Activated T-cell treated with anti-CD3 and anti-CD28 coated beads, Interleukin-2, amount 50 U/mL, for 4 hours (primary cell): Measurements from ENCODE around the gene CCNL2. TPM values are rescaled to one million over a fixed set of nuclear protein-coding genes. Genes with fewer than 3 reads are reported as not detected.
"Not testable (repeated sequence)": the region's sequence is repeated elsewhere in the genome, so short reads cannot be mapped to it uniquely, and the experiment has no call there.

Source experiments
- ATAC-seq, 2 donors: fragments of 200-7000 bp; cut with Tn5 transposase; one replicate each; pipeline ENCODE4 v1.10.0; 2021
- DNase-seq: peaks from one replicate; pipeline ENCODE4 v3.0.0-alpha.2; 2020
- H3K27me3 Mint-ChIP-seq: one replicate; pipeline ENCODE4 v1.8.0; 2021; ENCODE audit warnings: low read depth, mixed read lengths
- H3K36me3 Mint-ChIP-seq: one replicate; pipeline ENCODE4 v1.8.0; 2022; ENCODE audit warnings: mixed read lengths; ENCODE audit not compliant: insufficient read depth
- H3K4me1 Mint-ChIP-seq: one replicate; pipeline ENCODE4 v1.8.0; 2021; ENCODE audit warnings: low read depth, mixed read lengths
- H3K4me3 Mint-ChIP-seq: one replicate; pipeline ENCODE4 v1.8.0; 2021; ENCODE audit warnings: mild to moderate bottlenecking, moderate library complexity, mixed read lengths
- H3K9me3 Mint-ChIP-seq: one replicate; pipeline ENCODE4 v1.8.0; 2021; ENCODE audit warnings: mixed read lengths
- total RNA-seq, 3 donors: library from RNA; stranded (reverse); gene quantifications; one replicate each; pipeline ENCODE4 v1.2.1, GENCODE V29; 2021

The CCNL2 gene
- total RNA-seq, 3 donors from 2014 or later = 112 to 127 (median 118) TPM

DNA sequence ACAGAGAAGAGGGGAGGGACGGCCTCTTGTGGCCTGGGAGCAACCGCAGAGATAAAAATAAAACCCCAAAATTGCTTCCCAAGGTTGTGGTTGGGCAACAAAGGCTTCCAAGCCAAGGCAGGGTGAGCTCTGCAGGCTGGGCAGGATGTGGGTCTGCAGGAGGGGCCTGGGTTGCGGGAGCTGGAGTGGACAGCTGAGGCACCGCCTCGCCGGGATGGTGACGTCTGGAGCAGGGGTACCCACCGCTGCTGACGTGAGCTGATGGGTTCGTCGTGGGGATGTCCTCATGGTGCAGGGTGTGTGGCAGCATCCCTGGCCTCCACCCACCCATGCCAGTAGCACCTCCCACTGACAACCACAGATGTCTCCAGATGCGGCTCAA lies 27.8 kb downstream of the CCNL2 start:
- Mint-ChIP-seq H3K4me1 (peaks cover 23% of the 10 kb centered on the region), H3K27me3 (no peaks in the 10 kb centered on the region), H3K36me3 (peaks cover 2% of the 10 kb centered on the region), H3K4me3 (peak overlapping the region; percentile 40), H3K9me3 (no peaks in the 10 kb centered on the region)
- ATAC-seq (no peak), DNase-seq (no peak)

DNA sequence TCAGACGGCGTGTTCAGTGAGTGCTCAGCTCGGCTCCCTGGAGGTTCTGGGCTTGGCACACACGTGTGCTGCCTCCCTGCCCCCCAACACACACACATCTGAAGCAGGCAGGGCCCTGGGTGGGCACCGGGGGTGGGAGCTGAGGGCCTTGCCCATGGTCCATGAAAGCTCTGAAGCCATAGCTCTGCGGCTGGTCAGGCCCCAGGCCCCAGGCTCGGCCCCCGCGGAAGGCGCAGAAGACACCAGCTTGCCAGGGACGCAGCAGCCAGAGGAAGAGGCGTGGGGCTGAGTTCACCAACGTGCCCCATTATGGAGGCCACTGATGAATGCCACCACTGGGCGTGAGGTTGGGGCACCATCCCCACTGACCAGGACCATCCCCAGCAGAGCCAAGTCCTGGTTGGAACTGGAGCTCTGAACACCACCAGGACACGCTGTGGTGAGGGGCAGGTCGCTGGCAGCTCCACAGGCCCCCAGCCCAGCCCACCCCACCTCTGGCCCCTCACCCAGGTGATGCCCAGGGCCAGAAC lies 28.3 kb downstream of the CCNL2 start:
- Mint-ChIP-seq H3K9me3 (no peaks in the 10 kb centered on the region), H3K36me3 (peaks cover 2% of the 10 kb centered on the region), H3K27me3 (no peaks in the 10 kb centered on the region), H3K4me1 (peaks cover 23% of the 10 kb centered on the region), H3K4me3 (no peak overlapping the region)
- DNase-seq (no peak), ATAC-seq (no peak)

- DNase-seq, H3K4me3 Mint-ChIP-seq, ATAC-seq, H3K36me3 Mint-ChIP-seq, H3K27me3 Mint-ChIP-seq, H3K9me3 Mint-ChIP-seq: not testable (repeated sequence)
- peaks cover 22% of the 10 kb centered on the region for H3K4me1 Mint-ChIP-seq
Observed at GRCh38 chr1:1370094-1370493, 29.0 kb downstream of the CCNL2 start.

- Mint-ChIP-seq H3K9me3 (no peaks in the 10 kb centered on the region), H3K4me3 (no peak overlapping the region), H3K36me3 (no peaks in the 10 kb centered on the region), H3K27me3 (no peaks in the 10 kb centered on the region), H3K4me1 (peaks cover 10% of the 10 kb centered on the region)
- ATAC-seq (no peak), DNase-seq (no peak)
Observed at GRCh38 chr1:1367315-1367714, 31.8 kb downstream of the CCNL2 start.

DNA sequence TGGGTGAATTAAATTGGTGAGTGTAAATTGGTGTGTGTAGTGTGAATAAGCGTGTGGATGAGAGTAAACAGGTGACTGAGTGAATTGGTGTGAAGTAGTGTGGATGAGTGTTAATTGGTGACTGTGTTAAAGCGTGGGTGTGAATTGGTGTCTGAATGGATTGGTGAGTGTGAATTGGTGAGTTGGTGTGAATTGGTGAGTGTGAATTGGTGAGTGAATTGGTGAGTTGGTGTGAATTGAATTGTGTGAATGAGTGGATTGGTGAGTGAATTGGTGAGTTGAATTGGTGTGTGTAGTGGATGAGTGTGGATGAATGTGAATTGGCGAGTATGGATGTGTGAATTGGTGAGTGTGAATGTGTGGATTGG lies 32.5 kb downstream of the CCNL2 start:
- H3K36me3 Mint-ChIP-seq = no peaks in the 10 kb centered on the region
- ATAC-seq = no peak

GRCh38 chr1:1365875-1366698 lies 33.0 kb downstream of the CCNL2 start:
- no peaks in the 10 kb centered on the region for H3K36me3 Mint-ChIP-seq
- no peak for DNase-seq
- no peaks in the 10 kb centered on the region for H3K9me3 Mint-ChIP-seq
- peaks cover under 1% of the 10 kb centered on the region for H3K27me3 Mint-ChIP-seq
- no peak for ATAC-seq
- peaks cover 4% of the 10 kb centered on the region for H3K4me1 Mint-ChIP-seq
- H3K4me3 Mint-ChIP-seq = no peak overlapping the region

More for the DNA sequence above, 32.5 kb downstream of the CCNL2 start:
- DNase-seq = no peak
- H3K4me3 Mint-ChIP-seq = no peak overlapping the region
- no peaks in the 10 kb centered on the region for H3K9me3 Mint-ChIP-seq
- H3K27me3 Mint-ChIP-seq = no peaks in the 10 kb centered on the region
- H3K4me1 Mint-ChIP-seq = peaks cover 4% of the 10 kb centered on the region

- Mint-ChIP-seq H3K4me3 (no peak overlapping the region), H3K9me3 (no peaks in the 10 kb centered on the region), H3K27me3 (peaks cover 5% of the 10 kb centered on the region), H3K4me1 (peaks cover 2% of the 10 kb centered on the region), H3K36me3 (no peaks in the 10 kb centered on the region)
- ATAC-seq = no peak
- no peak for DNase-seq
Observed at GRCh38 chr1:1364266-1364665, 34.9 kb downstream of the CCNL2 start.

DNA sequence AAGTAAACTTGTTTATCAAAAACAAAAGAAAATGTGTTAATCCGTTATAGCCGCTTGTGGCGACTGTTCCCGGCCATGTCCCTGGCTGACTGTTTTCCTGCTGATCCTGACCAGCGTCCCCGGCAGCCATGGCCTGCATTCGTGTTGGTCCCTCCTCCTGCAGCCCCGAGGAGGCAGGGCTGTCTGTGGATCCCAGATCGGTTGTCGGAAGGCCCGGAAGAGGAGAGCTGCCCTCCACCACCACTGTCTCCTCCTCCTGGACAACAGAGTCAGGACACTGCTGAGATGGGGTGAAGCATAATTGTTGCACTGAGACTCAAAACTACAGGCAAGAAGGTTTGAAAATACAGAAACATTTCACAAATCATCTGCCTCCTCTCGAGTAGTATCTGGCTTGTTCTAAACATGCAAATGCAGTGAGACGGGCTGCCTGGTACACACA lies 37.1 kb downstream of the CCNL2 start:
- DNase-seq (no peak), ATAC-seq (no peak)
- Mint-ChIP-seq H3K9me3 (no peaks in the 10 kb centered on the region), H3K4me1 (peaks cover 7% of the 10 kb centered on the region), H3K4me3 (no peak overlapping the region), H3K36me3 (no peaks in the 10 kb centered on the region), H3K27me3 (peaks cover 19% of the 10 kb centered on the region)

- no peak for DNase-seq
- Mint-ChIP-seq H3K4me3 (no peak overlapping the region), H3K36me3 (no peaks in the 10 kb centered on the region), H3K27me3 (peaks cover 22% of the 10 kb centered on the region), H3K4me1 (peaks cover 7% of the 10 kb centered on the region), H3K9me3 (no peaks in the 10 kb centered on the region)
- ATAC-seq = no peak
Observed at GRCh38 chr1:1361233-1361981, 37.7 kb downstream of the CCNL2 start.

GRCh38 chr1:1360506-1361169 lies 38.5 kb downstream of the CCNL2 start:
- no peak overlapping the region for H3K4me3 Mint-ChIP-seq
- H3K36me3 Mint-ChIP-seq = no peaks in the 10 kb centered on the region
- ATAC-seq (no peak), DNase-seq (no peak)
- H3K9me3 Mint-ChIP-seq = no peaks in the 10 kb centered on the region
- H3K27me3 Mint-ChIP-seq = peaks cover 22% of the 10 kb centered on the region
- H3K4me1 Mint-ChIP-seq = peaks cover 7% of the 10 kb centered on the region

DNA sequence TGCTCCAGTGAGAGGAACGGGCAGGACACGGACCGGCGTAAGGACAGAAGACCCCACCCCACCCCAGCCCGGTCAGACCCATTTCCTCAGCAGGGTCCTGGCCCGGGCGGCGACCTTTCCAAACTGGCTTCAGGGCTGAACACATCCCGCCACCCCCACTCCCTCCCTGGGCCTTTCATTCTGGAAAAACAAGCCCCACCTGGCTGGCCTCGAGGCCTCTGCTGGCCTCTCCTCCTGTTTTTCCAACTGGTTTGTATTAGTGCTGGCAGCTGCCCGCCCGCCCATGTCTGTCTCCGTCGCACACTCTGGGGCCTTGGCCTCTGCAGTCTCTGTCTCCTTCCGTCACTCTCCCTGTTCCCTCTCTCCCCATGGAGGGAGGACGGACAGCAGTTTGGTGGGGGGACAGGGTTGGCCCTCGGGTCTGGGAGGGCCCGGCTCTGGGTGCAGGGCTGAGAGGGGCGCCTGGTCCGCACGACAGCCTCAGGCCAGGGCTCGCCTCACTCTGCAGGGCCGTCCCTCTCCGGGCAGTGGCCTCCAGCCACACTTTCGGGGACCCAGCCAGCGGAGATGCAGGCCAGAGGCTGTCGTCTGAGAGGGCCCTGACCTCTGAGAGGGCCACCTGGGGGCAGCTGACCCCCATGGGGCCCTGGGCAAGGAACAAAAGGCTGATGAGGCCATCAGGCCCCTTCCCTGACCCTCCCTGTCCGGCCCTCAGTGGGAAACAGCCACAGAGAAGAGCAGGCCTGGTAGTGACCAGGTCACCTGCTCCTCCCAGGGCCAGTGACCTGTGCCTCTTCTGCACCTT lies 39.3 kb downstream of the CCNL2 start:
- Mint-ChIP-seq H3K36me3 (no peaks in the 10 kb centered on the region), H3K4me1 (peaks cover 7% of the 10 kb centered on the region), H3K4me3 (no peak overlapping the region), H3K9me3 (no peaks in the 10 kb centered on the region), H3K27me3 (peaks cover 22% of the 10 kb centered on the region)
- DNase-seq = no peak
- no peak for ATAC-seq

GRCh38 chr1:1359308-1359663 lies 39.8 kb downstream of the CCNL2 start:
- ATAC-seq = peak; percentile 23 to 44
- H3K4me3 Mint-ChIP-seq = no peak overlapping the region
- DNase-seq = no peak

GRCh38 chr1:1358433-1359271 lies 40.5 kb downstream of the CCNL2 start, which contains the start of gene MXRA8:
Gene MXRA8, minus strand, starts transcription at chr1:1358555. Its CDS starts 51 bp downstream, at chr1:1358504.
- Mint-ChIP-seq H3K36me3 (no peaks in the 10 kb centered on the region), H3K4me1 (peaks cover 8% of the 10 kb centered on the region), H3K4me3 (no peak within 1 kb of the TSS), H3K9me3 (no peaks in the 10 kb centered on the region), H3K27me3 (peaks cover 26% of the 10 kb centered on the region)
- DNase-seq = no peak
- peak in 1 of 2 donors; percentile 13 for ATAC-seq

More at GRCh38 chr1:1359308-1359663, 39.8 kb downstream of the CCNL2 start:
- Mint-ChIP-seq H3K36me3 (no peaks in the 10 kb centered on the region), H3K9me3 (no peaks in the 10 kb centered on the region), H3K4me1 (peaks cover 7% of the 10 kb centered on the region), H3K27me3 (peaks cover 22% of the 10 kb centered on the region)
